HEK293T (cell line): ENCODE data around the gene AGAP1.

ENCODE experiments used
- BHLHE40 ChIP-seq: fragments of 450-650 bp; IDR thresholded peaks from 2 replicates; pipeline ENCODE4 v1.6.1; 2016; ENCODE audit warnings: mild to moderate bottlenecking, moderate library complexity, borderline replicate concordance
- FOXK2 ChIP-seq: fragments of 450-650 bp; IDR thresholded peaks from 2 replicates; pipeline ENCODE4 v1.6.1; 2016; ENCODE audit warnings: mild to moderate bottlenecking
- FOXM1 ChIP-seq: fragments of 450-650 bp; IDR thresholded peaks from 2 replicates; pipeline ENCODE4 v1.6.1; 2017; ENCODE audit warnings: mild to moderate bottlenecking, borderline replicate concordance
- HDGF ChIP-seq: fragments of 450-650 bp; IDR thresholded peaks from 2 replicates; pipeline ENCODE4 v1.6.1; 2017; ENCODE audit warnings: antibody characterized with exemption, borderline replicate concordance
- TARDBP ChIP-seq: fragments of 450-650 bp; IDR thresholded peaks from 2 replicates; pipeline ENCODE4 v1.6.1; 2016

DNA sequence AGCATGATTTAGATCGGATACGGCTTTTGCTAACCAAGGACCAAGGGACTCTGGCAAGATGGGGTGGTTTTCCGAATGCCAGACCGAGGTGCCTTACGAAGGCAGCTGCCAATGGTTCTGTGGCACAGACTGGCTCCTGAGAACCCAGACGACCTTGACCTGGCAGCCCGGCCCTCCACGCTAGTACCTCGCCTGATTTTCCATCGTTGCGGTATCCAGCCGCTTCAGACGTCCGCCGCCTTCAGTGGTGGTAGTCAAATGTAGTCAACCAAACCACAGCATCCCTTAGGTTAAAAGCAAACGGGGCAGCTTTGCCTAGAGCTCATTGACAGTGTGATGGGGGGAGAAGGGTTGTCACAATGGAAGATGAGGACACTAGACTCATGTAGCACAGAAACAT, 631.7 kb downstream of the AGAP1 start:
- TF ChIP-seq FOXK2: no peak
- no peak for TF ChIP-seq FOXM1
- TF ChIP-seq HDGF: no peak
- TF ChIP-seq TARDBP: no peak
- no peak for TF ChIP-seq BHLHE40
